ENCODE data around the gene BEAN1. TPM values are rescaled to one million over a fixed set of nuclear protein-coding genes. Genes with fewer than 3 reads are reported as not detected.

Gene BEAN1
- polyA plus RNA-seq, 1 of the 3 experiments (the other 2 are of a cell fraction), result 0.07 TPM

GRCh38 chr16:66441586-66442375 is 14.7 kb downstream of the BEAN1 start (continued):
- TF ChIP-seq, protein P1, sequence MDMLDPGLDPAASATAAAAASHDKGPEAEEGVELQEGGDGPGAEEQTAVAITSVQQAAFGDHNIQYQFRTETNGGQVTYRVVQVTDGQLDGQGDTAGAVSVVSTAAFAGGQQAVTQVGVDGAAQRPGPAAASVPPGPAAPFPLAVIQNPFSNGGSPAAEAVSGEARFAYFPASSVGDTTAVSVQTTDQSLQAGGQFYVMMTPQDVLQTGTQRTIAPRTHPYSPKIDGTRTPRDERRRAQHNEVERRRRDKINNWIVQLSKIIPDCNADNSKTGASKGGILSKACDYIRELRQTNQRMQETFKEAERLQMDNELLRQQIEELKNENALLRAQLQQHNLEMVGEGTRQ (IDR thresholded peaks at IDR 0.05; ENCODE audit: borderline replicate concordance, low read depth, low read length), result no peak

DNA sequence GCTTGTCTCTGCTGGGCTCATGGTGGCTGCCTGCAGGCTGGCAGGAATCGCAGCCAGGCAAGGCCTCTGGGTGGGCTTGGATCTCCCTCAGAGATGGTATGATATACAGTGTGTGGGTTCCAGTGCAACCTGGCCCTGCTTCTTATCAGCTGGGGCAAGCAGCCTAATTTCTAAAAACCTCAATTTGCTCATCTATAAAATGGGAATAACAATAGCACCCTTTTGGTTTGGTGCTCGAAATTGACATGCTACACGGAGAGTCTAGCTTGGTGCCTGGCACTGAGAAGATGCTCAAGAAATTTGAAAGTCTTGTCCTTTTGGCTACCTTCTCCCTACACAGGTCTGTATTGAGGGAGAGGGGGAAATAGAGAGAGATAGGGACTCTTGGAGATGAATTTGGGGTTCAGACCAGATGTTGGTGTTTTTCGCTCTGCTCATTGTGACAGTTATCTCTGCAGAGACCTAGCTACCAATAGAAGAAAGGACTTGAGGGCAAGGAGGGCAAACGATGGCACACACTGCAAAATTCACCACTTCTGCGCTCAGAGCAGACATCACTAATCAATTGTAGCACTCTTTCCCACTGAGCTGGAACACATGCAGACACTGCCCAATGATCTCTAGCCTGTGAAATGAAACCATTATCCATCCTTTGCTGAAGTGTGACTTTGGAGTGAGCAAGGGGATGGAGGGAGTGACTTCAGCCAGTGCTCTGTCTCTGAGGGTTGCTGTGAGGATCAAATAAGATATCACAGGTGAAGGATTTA is 15.6 kb downstream of the BEAN1 start:
- POLR2A ChIA-PET, result no interaction called here
- 81% methylated on average over 6 of the region's 6 CpGs for WGBS (ENCODE audit: low lambda C conversion rate)
- no peak for DNase-seq
- TF ChIP-seq CHD2 (IDR thresholded peaks at IDR 0.05; ENCODE audit: low read length, partially characterized antibody) (no peak), SMC3 (IDR thresholded peaks at IDR 0.05; ENCODE audit: low read depth, low read length) (no peak), RFX5 (IDR thresholded peaks at IDR 0.05; ENCODE audit: low read length) (no peak), NRF1 (IDR thresholded peaks at IDR 0.05; ENCODE audit: low read depth, low read length) (no peak), USF1 (IDR thresholded peaks at IDR 0.05; ENCODE audit: borderline replicate concordance, low read depth) (no peak), ZBTB33 (IDR thresholded peaks at IDR 0.05; ENCODE audit: borderline replicate concordance, low read depth) (no peak), EP300 (IDR thresholded peaks at IDR 0.05; ENCODE audit: borderline replicate concordance in 1 of 2, low read depth in 1 of 2, low read length in 1 of 2) (no peak), POLR2AphosphoS5 (IDR thresholded peaks at IDR 0.05; ENCODE audit: low read depth, low read length) (no peak), RCOR1 (IDR thresholded peaks at IDR 0.05; ENCODE audit: low read length) (no peak), GABPA (IDR thresholded peaks at IDR 0.05; ENCODE audit: low read depth) (no peak), TAF1 (IDR thresholded peaks at IDR 0.05; ENCODE audit: borderline replicate concordance, low read depth, low read length) (no peak), SIN3A (IDR thresholded peaks at IDR 0.05; ENCODE audit: borderline replicate concordance, low read depth, low read length) (no peak), IRF3 (IDR thresholded peaks at IDR 0.05; ENCODE audit: low read depth, low read length) (no peak)
- TF ChIP-seq, protein P2, sequence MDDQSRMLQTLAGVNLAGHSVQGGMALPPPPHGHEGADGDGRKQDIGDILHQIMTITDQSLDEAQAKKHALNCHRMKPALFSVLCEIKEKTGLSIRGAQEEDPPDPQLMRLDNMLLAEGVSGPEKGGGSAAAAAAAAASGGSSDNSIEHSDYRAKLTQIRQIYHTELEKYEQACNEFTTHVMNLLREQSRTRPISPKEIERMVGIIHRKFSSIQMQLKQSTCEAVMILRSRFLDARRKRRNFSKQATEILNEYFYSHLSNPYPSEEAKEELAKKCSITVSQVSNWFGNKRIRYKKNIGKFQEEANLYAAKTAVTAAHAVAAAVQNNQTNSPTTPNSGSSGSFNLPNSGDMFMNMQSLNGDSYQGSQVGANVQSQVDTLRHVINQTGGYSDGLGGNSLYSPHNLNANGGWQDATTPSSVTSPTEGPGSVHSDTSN (IDR thresholded peaks at IDR 0.05), result no peak
- TF ChIP-seq, protein P3, sequence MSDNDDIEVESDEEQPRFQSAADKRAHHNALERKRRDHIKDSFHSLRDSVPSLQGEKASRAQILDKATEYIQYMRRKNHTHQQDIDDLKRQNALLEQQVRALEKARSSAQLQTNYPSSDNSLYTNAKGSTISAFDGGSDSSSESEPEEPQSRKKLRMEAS (IDR thresholded peaks at IDR 0.05; ENCODE audit: low read depth), result no peak
- CTCF ChIA-PET, result interaction anchor here (1.3 to 1.7 kb wide), 3 partner anchors 31 to 166 kb away, joined by 3 to 4 read pairs (median 4); no protein-coding TSS in a partner anchor
- no peaks in the 10 kb centered on the region for H3K79me2 ChIP-seq (ENCODE audit: insufficient read depth)
- H3K4me1 ChIP-seq (ENCODE audit: control insufficient read depth in 1 of 2, insufficient read depth in 2 of 2, low read depth in 1 of 2, low read length in 1 of 2), result peaks cover 0 to 3% of the 10 kb centered on the region in 2 experiments; a peak in 1 of 4 replicates
- H3K4me2 ChIP-seq, result no peak overlapping the region; the same call in 1 of the 2 replicates
- H3K9me2 ChIP-seq, result no peaks in the 10 kb centered on the region
- H3K27ac ChIP-seq (ENCODE audit: low read depth in 2 of 2, low read length in 1 of 2), result no peak overlapping the region
- peaks cover 6% of the 10 kb centered on the region; the same call in 1 of the 2 replicates for H3K27me3 ChIP-seq (ENCODE audit: insufficient read depth)
- no peak overlapping the region for H3K9ac ChIP-seq
- no peaks in the 10 kb centered on the region for H3F3A ChIP-seq (replicated peaks; ENCODE audit: insufficient read depth)
- H4K20me1 ChIP-seq (ENCODE audit: insufficient read depth), result no peaks in the 10 kb centered on the region
- H3K4me3 ChIP-seq (ENCODE audit: low read depth in 2 of 2, low read length in 1 of 2), result no peak overlapping the region
- no peak overlapping the region for H2AFZ ChIP-seq (ENCODE audit: low read depth)
- H3K9me3 ChIP-seq, result no peaks in the 10 kb centered on the region
- no peaks in the 10 kb centered on the region for H3K36me3 ChIP-seq (replicated peaks in 1 of 2; ENCODE audit: control insufficient read depth in 1 of 2, insufficient read depth in 2 of 2, low read length in 1 of 2)

Measured in SK-N-SH (cell line).